Cardiac muscle cell (in vitro differentiated cells and primary cell): ENCODE results near the gene ATP2C1. TPM values are rescaled to one million over a fixed set of nuclear protein-coding genes. Genes with fewer than 3 reads are reported as not detected.

Source experiments
- DNase-seq, 2 donors: peaks; one replicate each; pipeline versions ENCODE4 v3.0.0 to v3.0.0-alpha.2; 2010 to 2017; ENCODE audit warnings: low read depth in 1 of 2, low spot score in 1 of 2
- H3K27ac ChIP-seq: fragments of 200-600 bp; sonication (generic); 2 replicates; pipeline ENCODE4 v1.5.1; 2016
- H3K27me3 ChIP-seq: fragments of 200-600 bp; sonication (generic); 2 replicates; pipeline ENCODE4 v1.6.0; 2016; ENCODE audit warnings: control low read depth
- H3K36me3 ChIP-seq: fragments of 200-600 bp; sonication (generic); 2 replicates; pipeline ENCODE4 v1.5.1; 2016; ENCODE audit warnings: control low read depth
- H3K4me1 ChIP-seq: fragments of 200-600 bp; sonication (generic); 2 replicates; pipeline ENCODE4 v1.8.1; 2017; ENCODE audit warnings: low read depth, mild to moderate bottlenecking, mixed run types
- H3K4me3 ChIP-seq: fragments of 200-600 bp; sonication (generic); 2 replicates; pipeline ENCODE4 v1.5.1; 2016; ENCODE audit warnings: mild to moderate bottlenecking
- H3K9me3 ChIP-seq: fragments of 200-600 bp; sonication (generic); 2 replicates; pipeline ENCODE4 v1.5.1; 2017; ENCODE audit warnings: low read depth, mild to moderate bottlenecking, control low read depth
- polyA plus RNA-seq: library from polyadenylated mRNA; unstranded; fragments of >200 nt; fragmentation: Nextera tagmentation; extraction: Ambion mirVana; gene quantifications from 2 replicates; pipeline ENCODE4 v1.2.1, GENCODE V29; 2016
- total RNA-seq: library from RNA; depleted of rRNA; stranded (reverse); fragments of >200 nt; gene quantifications from 2 replicates; pipeline ENCODE4 v1.2.3, GENCODE V29; 2016
- TF ChIP-seq, protein P1 (sequence below): IDR thresholded peaks from 2 replicates; pipeline ENCODE4 v1.5.1; 2012; ENCODE audit warnings: low read depth, mild to moderate bottlenecking, low read length

ATP2C1 gene
- total and polyA plus RNA-seq, 2 experiments from 2014 or later, result 31.4 to 32.9 TPM

- Histone ChIP-seq H3K4me1 (no peaks in the 10 kb centered on the region), H3K9me3 (no peaks in the 10 kb centered on the region), H3K36me3 (no peaks in the 10 kb centered on the region), H3K27ac (no peak overlapping the region), H3K27me3 (no peaks in the 10 kb centered on the region), H3K4me3 (no peak overlapping the region)
- peak in 1 of 2 donors; percentile 16 for DNase-seq
- TF ChIP-seq, protein P1, sequence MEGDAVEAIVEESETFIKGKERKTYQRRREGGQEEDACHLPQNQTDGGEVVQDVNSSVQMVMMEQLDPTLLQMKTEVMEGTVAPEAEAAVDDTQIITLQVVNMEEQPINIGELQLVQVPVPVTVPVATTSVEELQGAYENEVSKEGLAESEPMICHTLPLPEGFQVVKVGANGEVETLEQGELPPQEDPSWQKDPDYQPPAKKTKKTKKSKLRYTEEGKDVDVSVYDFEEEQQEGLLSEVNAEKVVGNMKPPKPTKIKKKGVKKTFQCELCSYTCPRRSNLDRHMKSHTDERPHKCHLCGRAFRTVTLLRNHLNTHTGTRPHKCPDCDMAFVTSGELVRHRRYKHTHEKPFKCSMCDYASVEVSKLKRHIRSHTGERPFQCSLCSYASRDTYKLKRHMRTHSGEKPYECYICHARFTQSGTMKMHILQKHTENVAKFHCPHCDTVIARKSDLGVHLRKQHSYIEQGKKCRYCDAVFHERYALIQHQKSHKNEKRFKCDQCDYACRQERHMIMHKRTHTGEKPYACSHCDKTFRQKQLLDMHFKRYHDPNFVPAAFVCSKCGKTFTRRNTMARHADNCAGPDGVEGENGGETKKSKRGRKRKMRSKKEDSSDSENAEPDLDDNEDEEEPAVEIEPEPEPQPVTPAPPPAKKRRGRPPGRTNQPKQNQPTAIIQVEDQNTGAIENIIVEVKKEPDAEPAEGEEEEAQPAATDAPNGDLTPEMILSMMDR, result no peak
Observed at GRCh38 chr3:130918328-130918727, 24.4 kb downstream of the ATP2C1 start.

DNA sequence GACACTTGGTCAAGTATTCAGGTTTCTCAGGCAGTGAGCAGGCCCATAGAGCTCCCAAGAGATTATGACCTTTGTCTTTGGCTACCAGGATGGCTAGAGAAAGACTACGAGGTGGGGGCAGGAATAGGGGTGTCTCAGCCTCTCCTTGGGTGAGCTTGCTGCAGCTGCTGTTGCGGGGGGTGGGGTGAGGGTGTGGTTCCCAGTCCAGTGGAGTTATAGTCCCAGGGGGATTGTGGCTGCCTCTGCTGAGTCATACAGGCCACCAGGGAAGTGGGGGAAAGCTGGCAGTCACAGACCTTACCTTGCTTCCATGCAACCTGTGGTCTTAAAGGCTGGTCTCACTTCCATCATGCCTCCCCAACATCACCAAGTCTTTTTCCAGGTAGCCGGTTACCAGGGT lies 31.7 kb downstream of the ATP2C1 start:
- no peaks in the 10 kb centered on the region for H3K27me3 ChIP-seq
- DNase-seq, result peak in 1 of 2 donors; percentile 43
- TF ChIP-seq, protein P1, result no peak
- H3K36me3 ChIP-seq, result no peaks in the 10 kb centered on the region
- H3K4me1 ChIP-seq, result peaks cover 4% of the 10 kb centered on the region
- H3K4me3 ChIP-seq, result no peak overlapping the region
- no peaks in the 10 kb centered on the region for H3K9me3 ChIP-seq
- H3K27ac ChIP-seq, result no peak overlapping the region

- H3K27ac ChIP-seq, result no peak overlapping the region
- no peak overlapping the region for H3K4me3 ChIP-seq
- no peaks in the 10 kb centered on the region for H3K36me3 ChIP-seq
- no peaks in the 10 kb centered on the region for H3K27me3 ChIP-seq
- no peaks in the 10 kb centered on the region for H3K9me3 ChIP-seq
- H3K4me1 ChIP-seq, result peaks cover 4% of the 10 kb centered on the region
- TF ChIP-seq, protein P1, result no peak
- no peak for DNase-seq
Observed at GRCh38 chr3:130926504-130926903, 32.6 kb downstream of the ATP2C1 start.

GRCh38 chr3:130929804-130930203 lies 35.9 kb downstream of the ATP2C1 start:
- TF ChIP-seq, protein P1, result no peak
- Histone ChIP-seq H3K4me1 (peaks cover 4% of the 10 kb centered on the region), H3K4me3 (no peak overlapping the region), H3K9me3 (no peaks in the 10 kb centered on the region), H3K36me3 (peaks cover 10% of the 10 kb centered on the region), H3K27ac (no peak overlapping the region), H3K27me3 (no peaks in the 10 kb centered on the region)
- DNase-seq, result no peak

- Histone ChIP-seq H3K27ac (no peak overlapping the region), H3K4me1 (peaks cover 4% of the 10 kb centered on the region), H3K4me3 (no peak overlapping the region), H3K36me3 (peaks cover 11% of the 10 kb centered on the region), H3K9me3 (no peaks in the 10 kb centered on the region), H3K27me3 (no peaks in the 10 kb centered on the region)
- TF ChIP-seq, protein P1, result no peak
- no peak for DNase-seq
Observed at GRCh38 chr3:130932979-130933378, 39.1 kb downstream of the ATP2C1 start.
